DOHH2 (cell line): ENCODE data around the gene GATAD2B.

Experiments used
- H3F3A ChIP-seq: fragments of 200-600 bp; sonication (generic), shearing (Covaris generic); 2 replicates; pipeline ENCODE4 v1.6.0; 2016; ENCODE audit warnings: antibody characterized with exemption, mild to moderate bottlenecking; ENCODE audit not compliant: control insufficient read depth, insufficient read depth
- H3K27ac ChIP-seq: fragments of 200-600 bp; sonication (generic); 2 replicates; pipeline ENCODE4 v1.5.1; 2014; ENCODE audit warnings: low read depth, mild to moderate bottlenecking, low read length, moderate library complexity
- H3K27me3 ChIP-seq: fragments of 200-600 bp; sonication (generic); 2 replicates; pipeline ENCODE4 v1.6.1; 2014; ENCODE audit warnings: mild to moderate bottlenecking, low read length, mixed read lengths; ENCODE audit not compliant: control insufficient read depth
- H3K36me3 ChIP-seq: fragments of 200-600 bp; sonication (generic); 2 replicates; pipeline ENCODE4 v1.6.1; 2014; ENCODE audit warnings: mild to moderate bottlenecking, low read length, moderate library complexity, mixed read lengths; ENCODE audit not compliant: control insufficient read depth
- H3K4me1 ChIP-seq: fragments of 200-600 bp; sonication (generic); 2 replicates; pipeline ENCODE4 v1.6.1; 2014; ENCODE audit warnings: mild to moderate bottlenecking, low read length, mixed read lengths; ENCODE audit not compliant: control insufficient read depth
- H3K4me2 ChIP-seq: fragments of 200-600 bp; sonication (generic); 2 replicates; pipeline ENCODE4 v1.6.0; 2014; ENCODE audit warnings: mild to moderate bottlenecking, low read length, moderate library complexity
- H3K4me3 ChIP-seq: fragments of 200-600 bp; sonication (generic); 2 replicates; pipeline ENCODE4 v1.5.1; 2014; ENCODE audit warnings: mild to moderate bottlenecking, low read length, mixed read lengths
- H3K79me2 ChIP-seq: fragments of 200-600 bp; sonication (generic); 2 replicates; pipeline ENCODE4 v1.6.1; 2014; ENCODE audit warnings: mild to moderate bottlenecking, low read length, mixed read lengths; ENCODE audit not compliant: control insufficient read depth
- H3K9me2 ChIP-seq: fragments of 200-600 bp; sonication (generic); replicated peaks from 2 replicates; pipeline ENCODE4 v1.6.1; 2014; ENCODE audit warnings: mild to moderate bottlenecking, low read length, mixed read lengths; ENCODE audit not compliant: control insufficient read depth
- H3K9me3 ChIP-seq: fragments of 200-600 bp; sonication (generic); 2 replicates; pipeline ENCODE4 v1.6.1; 2014; ENCODE audit warnings: antibody characterized with exemption, low read length, mixed read lengths; ENCODE audit not compliant: control insufficient read depth, insufficient read depth
- H4K20me1 ChIP-seq: fragments of 200-600 bp; sonication (generic); 2 replicates; pipeline ENCODE4 v1.6.0; 2014; ENCODE audit warnings: low read depth, mild to moderate bottlenecking, antibody characterized with exemption, low read length, moderate library complexity; ENCODE audit not compliant: control insufficient read depth, insufficient read depth
- EZH2phosphoT487 ChIP-seq: fragments of 200-600 bp; sonication (generic); IDR thresholded peaks from 2 replicates; pipeline ENCODE4 v1.6.1; 2017; ENCODE audit warnings: borderline replicate concordance, mild to moderate bottlenecking, antibody characterized with exemption, low read length, moderate library complexity, mixed read lengths
- TF ChIP-seq, protein P1 (sequence below): fragments of 200-600 bp; sonication (generic); IDR thresholded peaks from one replicate; pipeline ENCODE4 v1.5.1; 2014; ENCODE audit warnings: antibody characterized with exemption, mild to moderate bottlenecking, low read depth, low read length; ENCODE audit not compliant: poor library complexity, severe bottlenecking

The GATAD2B gene

DNA sequence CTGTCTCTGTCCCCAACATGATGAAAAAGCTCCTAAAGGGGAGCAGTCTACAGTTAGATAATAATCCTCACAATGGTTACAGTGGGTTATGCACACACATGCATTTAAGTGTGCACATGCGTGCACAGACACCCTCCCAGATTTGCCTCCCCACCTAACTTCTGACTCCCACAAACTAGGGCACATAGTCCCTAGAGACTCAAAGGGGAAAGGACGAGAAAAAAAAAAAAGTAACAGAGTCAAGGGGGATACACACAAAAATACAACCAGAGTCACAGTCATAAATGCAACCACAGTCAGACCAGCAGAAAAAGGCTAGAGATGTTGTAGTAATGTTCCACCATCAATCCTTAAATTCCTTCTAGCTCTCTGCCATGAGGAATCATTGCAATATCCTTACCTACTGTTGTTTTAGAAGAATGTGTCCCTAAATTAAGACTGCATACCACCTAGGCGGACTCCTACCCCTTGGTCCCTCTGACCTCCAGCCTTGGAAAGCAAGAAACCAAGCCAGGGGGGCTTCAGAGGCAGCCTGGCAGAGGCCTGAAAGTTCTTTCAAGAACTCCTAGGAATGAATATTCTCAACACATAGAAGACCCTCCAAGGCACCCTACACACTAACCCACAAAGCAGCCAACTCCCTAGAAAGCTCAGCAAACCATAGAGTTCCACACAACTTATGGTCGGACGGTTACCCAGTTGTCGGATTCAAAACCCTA, 34.4 kb upstream of the GATAD2B start:
- Histone ChIP-seq H3K27ac (peak overlapping the region; percentile 83), H3K4me3 (peak overlapping the region; percentile 95), H3K36me3 (peaks cover 80% of the 10 kb centered on the region), H3K27me3 (no peaks in the 10 kb centered on the region), H3K79me2 (peaks cover 68% of the 10 kb centered on the region), H4K20me1 (peaks cover 19% of the 10 kb centered on the region; the same call in 1 of the 2 replicates), H3K9me3 (no peaks in the 10 kb centered on the region), H3K9me2 (no peaks in the 10 kb centered on the region), H3K4me2 (peak overlapping the region; percentile 93), H3K4me1 (peaks cover 52% of the 10 kb centered on the region), H3F3A (peaks cover 3% of the 10 kb centered on the region; the same call in 1 of the 2 replicates)
- no peak for TF ChIP-seq EZH2phosphoT487
- TF ChIP-seq, protein P1, sequence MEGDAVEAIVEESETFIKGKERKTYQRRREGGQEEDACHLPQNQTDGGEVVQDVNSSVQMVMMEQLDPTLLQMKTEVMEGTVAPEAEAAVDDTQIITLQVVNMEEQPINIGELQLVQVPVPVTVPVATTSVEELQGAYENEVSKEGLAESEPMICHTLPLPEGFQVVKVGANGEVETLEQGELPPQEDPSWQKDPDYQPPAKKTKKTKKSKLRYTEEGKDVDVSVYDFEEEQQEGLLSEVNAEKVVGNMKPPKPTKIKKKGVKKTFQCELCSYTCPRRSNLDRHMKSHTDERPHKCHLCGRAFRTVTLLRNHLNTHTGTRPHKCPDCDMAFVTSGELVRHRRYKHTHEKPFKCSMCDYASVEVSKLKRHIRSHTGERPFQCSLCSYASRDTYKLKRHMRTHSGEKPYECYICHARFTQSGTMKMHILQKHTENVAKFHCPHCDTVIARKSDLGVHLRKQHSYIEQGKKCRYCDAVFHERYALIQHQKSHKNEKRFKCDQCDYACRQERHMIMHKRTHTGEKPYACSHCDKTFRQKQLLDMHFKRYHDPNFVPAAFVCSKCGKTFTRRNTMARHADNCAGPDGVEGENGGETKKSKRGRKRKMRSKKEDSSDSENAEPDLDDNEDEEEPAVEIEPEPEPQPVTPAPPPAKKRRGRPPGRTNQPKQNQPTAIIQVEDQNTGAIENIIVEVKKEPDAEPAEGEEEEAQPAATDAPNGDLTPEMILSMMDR: no peak

DNA sequence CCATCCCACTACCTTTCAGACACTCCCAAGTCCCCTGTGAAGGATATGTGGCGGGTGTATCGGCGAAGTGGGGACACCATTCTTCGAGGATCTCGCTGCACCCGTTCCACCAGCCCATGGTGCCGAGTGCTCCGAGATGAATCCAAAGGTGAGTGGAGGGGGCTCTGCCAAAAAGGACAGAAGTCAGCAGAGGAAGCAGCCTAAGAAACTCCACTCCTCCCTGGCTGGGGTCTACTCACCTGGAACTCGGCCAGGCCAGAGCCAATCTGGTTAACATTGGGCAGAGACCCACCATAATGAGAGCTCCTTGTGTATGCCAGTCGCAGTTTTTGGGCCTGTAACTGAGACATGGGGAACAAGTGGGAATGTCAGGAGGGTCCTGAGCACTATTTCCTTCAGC, 32.1 kb upstream of the GATAD2B start:
- Histone ChIP-seq H3K9me2 (no peaks in the 10 kb centered on the region), H3K36me3 (peaks cover 82% of the 10 kb centered on the region), H4K20me1 (peaks cover 19% of the 10 kb centered on the region; the same call in 1 of the 2 replicates), H3K4me2 (no peak overlapping the region), H3K4me1 (peaks cover 49% of the 10 kb centered on the region), H3K27me3 (no peaks in the 10 kb centered on the region), H3K4me3 (no peak overlapping the region), H3K79me2 (peaks cover 67% of the 10 kb centered on the region), H3K9me3 (no peaks in the 10 kb centered on the region), H3K27ac (no peak overlapping the region), H3F3A (peaks cover 3% of the 10 kb centered on the region)
- TF ChIP-seq EZH2phosphoT487: no peak
- TF ChIP-seq, protein P1: no peak

DNA sequence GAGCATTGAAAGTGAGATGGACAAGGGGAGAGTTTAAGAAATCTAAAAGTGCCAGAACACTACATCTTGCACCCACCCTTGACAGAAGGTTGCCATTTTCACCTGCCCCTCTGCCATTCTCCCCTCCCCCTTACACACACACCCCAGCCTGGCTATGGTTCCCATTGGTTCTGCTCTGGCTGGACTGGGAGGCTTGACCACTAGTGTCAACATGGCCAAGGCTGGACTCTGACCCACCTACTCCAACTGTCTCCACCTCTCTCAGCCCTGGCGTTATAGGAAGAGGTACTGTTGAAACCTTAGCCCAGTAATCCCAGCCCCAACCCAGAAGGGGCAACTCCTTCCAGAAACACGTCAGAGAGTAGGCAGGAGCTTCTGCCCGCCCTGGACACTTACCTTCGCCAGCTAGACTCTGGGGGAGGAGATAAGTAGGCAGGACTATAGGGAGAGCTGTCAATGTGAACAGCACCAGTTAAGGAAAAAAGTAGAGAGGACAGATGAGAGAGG, 31.1 kb upstream of the GATAD2B start:
- H4K20me1 ChIP-seq: peaks cover 19% of the 10 kb centered on the region; the same call in 1 of the 2 replicates
- no peak for TF ChIP-seq EZH2phosphoT487
- TF ChIP-seq, protein P1: no peak
- H3K27ac ChIP-seq: no peak overlapping the region
- H3K4me1 ChIP-seq: peaks cover 49% of the 10 kb centered on the region
- no peaks in the 10 kb centered on the region for H3K9me2 ChIP-seq
- H3K27me3 ChIP-seq: no peaks in the 10 kb centered on the region
- H3K9me3 ChIP-seq: no peaks in the 10 kb centered on the region
- H3K79me2 ChIP-seq: peaks cover 67% of the 10 kb centered on the region
- H3K4me2 ChIP-seq: no peak overlapping the region
- H3F3A ChIP-seq: peaks cover 4% of the 10 kb centered on the region
- no peak overlapping the region for H3K4me3 ChIP-seq
- peaks cover 82% of the 10 kb centered on the region for H3K36me3 ChIP-seq
